NCI-H1048 (cell line): Measurements from ENCODE around the gene ST8SIA2.

Experiments
- DNase-seq: peaks from one replicate; lab custom pipeline; 2025; lab: John Stamatoyannopoulos, UW

The ST8SIA2 gene

DNA sequence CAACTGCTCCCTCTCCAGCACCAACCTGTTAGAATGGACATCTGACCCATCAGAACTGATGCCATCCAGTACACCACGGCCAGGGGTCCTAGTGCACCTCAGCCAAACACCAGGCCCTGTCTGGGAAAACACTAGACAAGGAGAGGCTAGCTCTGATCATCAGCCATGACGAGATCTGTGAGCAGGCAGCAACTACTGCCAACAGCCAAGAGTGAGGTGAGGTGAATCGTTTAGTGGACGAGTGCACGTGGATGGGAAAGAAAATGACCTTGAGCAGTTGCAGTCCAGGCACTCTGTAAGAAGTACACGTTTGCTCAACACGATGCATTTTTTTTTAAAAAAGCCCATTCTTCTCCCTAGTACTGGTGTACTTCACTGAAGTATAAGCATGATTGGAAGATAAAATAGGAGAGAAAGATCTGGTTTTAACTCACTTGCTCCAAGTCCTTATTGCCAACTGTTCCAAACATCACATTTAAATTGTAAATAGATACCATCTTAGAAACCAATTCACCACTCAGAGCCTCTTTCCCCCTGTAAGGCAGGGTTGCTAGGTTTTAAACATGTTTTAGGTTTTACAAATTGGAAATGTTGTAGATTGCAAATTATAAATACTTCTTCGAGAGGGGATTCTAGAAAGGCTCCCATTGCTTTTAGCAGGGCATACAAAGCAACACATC lies 5.7 kb downstream of the ST8SIA2 start:
- no peak for DNase-seq

DNA sequence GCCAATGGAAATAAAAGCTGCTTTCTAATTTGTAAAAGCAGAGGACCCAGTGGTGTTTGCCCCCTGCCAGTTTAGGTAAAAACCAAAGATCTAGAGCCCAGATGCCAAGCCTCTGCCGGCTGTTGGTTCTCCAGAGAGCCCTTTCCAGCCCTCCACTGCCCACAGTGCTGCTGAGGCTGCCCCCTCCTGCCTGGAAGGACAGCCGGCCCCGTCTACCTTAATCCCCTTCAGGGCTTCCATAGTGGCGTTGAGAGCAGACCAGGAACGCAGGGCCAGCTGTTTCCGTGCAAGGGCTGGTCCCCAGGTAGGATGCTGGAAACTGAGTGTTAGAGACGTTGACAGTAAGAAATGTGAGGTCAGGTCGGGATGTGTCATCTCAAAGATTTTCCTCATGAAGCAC lies 6.9 kb downstream of the ST8SIA2 start:
- no peak for DNase-seq

DNA sequence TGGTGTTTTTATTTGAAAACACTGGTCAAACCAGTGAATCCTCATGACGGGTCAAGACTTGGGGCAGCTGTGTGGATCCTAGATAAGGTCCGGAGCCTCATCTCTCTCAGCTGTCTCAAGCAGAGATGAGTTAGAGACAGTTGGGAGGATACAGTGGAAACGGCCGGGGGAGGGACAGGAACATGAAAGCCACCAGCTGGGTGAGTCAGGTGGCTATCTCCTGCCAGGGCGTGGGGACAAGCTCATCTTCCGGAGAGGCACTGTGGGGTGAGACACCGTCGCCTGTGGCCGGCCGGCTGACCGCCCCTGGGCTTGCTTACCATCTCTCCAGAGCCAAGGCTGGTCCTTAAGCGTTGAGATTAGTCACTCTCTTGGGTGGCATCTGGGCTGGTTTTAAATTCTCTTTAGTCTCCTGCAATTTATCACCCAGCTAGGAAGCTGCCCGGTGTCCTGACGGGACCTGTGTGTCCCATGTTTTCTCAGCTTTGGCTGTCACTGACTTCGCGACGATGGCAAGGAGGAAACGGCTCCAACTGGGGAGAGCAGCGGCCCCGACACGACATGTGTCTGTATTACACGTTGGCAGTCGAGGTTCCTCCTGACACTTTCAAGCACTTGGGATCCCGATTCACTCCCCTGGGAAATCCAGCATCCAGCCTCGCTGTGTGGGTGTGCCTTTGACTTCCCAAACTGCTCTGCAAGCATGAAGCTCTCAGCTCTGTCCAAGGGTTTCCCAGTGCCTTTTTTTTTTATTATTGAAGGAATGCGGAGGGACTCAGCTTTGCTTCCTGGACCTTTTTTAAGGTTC lies 7.5 kb downstream of the ST8SIA2 start:
- DNase-seq: no peak

DNA sequence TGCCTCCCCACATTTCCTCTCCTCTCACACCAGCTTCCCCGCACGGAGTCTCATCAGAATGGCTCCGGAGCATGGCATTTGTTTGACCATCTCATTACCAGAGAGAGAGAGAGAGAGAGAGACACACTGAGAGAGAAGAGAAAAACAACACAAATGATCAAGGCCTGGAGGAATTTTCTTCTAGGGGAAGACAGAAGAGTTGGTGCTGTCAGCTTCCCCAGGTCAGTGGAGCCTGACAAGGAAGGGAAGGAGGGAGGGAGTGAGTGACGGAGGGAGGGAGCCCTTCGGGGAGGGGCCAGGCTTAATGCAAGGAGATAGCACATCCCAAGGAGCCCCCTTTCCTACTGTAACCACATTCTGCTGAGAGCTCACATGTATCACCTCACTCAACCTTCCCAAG lies 9.1 kb downstream of the ST8SIA2 start:
- DNase-seq: no peak

DNA sequence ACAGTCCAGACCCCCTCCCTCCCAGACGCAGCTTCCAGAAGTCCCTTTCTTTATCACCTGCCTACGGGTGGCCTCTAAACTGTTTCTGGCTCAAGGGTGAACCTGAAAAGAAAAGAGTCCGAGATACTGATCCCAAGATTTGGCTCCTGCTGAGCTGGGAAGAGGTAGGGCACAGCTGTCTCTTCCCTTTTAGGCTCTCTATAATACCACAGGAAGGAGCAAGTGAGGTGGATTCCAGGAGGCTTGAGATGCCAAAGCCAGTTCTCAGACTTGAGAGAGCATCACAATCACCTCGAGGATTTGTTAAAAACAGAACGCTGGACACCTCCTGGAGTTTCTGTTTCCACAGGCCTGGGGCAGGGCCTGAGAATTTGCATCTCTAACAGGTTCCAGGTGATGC lies 12.3 kb downstream of the ST8SIA2 start:
- no peak for DNase-seq

DNA sequence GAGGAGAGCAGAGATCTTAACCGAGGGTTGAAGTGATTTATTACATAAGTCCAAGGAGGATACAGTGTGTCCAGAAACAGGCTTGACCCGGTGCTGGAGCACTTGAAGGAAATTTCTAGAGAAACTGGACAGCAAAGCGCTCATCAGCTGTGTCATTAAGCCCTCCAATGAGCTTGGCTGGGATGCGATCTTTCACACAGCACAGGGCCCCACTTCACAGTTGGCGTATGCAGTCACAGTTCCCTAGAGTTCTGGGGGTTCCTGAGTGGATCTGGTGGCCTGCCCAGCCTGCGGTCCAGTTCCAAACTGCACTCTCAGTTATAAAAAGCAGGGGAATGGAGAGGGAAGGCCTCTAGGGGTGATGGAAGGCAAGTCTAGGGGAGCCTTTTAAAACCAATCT lies 13.6 kb downstream of the ST8SIA2 start:
- DNase-seq: no peak

DNA sequence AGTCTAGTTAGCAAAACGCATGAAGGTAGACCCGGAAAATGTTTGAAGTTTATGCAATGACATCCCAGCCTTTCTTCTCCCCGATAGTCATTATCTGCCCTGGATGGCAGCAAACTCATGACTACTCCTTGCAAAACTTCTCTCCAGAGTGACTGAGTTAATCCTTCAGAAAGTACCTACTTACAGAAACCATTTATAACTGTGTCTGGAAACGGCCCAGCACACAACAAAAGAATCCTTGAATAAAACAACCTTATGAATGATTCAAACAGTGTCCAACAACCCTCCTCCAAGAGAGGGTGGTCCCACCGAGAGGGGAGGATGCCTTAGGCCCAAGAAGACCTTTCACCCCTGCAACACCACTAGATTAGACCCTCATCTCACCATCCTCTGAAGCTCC lies 14.2 kb downstream of the ST8SIA2 start:
- DNase-seq: no peak

DNA sequence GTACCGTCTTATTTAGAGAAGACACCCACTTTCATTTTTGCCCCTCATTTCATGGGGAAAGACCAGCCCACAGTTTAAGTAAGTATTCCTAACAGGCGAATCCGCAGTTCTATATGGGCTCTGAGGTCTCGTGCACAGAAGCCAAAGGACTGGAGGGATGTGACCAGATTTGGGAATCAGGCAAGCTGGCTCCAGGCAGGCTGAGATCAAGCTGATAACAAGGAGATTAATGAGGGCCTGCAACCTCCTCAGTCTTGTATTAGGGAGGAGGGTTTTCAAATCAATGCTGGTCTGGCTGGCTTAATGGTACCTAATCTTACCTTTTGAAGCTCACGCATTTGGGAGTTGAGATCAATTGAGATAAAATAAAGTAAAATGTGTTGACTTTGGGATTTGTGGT lies 15.3 kb downstream of the ST8SIA2 start:
- no peak for DNase-seq

DNA sequence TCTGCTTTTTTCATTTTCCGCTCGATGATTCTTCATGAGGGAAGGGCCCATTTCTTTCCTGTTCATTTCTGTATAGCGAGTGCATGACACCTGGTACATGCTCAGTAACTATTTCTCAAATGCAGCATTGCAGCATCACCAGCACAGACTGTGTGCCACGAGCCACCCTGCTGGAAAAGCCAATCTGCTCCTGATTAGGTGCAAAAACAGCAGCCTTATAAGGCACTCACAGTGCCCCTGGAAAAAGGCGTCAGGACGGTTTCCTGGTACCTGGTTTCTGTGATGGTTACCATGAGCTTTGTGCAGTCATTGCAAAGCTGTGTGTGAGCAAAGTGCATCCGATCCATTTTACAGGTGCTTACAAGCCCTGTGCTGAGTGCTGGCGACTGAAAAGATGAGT lies 15.8 kb downstream of the ST8SIA2 start:
- DNase-seq: no peak

DNA sequence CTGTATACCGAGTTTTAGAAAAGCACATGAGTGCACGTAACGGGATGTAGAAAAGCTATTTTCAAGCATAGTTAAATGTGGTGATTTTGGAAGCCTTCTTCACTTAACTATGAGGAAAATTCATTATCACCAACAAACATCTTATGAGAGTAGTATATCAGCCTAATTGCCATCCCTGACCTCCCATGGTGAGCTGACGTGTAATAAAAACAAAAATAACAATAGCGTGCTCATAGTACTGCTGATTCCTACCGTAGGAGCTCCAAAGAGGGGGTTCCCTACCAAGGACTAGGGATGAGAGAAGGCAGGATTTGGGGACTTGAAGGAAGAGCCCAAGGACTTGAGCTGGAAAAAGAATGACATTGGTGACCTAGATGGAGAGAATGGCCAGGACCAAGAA lies 16.9 kb downstream of the ST8SIA2 start:
- DNase-seq: no peak

DNA sequence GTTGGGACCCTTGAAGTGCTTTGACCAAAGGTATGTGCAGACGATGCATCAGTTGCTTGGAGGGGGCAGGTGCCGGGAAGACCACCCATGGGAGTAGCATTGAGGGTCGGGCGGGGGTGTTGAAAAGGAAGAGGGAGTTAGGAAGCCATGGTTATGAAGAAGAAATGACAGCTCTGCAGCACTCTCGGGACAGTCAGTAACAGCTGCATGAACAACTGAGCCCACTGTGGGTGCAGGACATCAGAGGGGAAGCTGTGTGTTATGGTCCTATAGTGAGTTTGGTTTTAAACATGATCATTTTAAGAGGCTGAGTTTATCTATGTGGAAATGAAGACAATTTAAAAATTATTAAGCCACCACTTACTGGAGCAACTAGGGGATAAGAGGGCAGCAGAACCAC lies 17.6 kb downstream of the ST8SIA2 start:
- no peak for DNase-seq

DNA sequence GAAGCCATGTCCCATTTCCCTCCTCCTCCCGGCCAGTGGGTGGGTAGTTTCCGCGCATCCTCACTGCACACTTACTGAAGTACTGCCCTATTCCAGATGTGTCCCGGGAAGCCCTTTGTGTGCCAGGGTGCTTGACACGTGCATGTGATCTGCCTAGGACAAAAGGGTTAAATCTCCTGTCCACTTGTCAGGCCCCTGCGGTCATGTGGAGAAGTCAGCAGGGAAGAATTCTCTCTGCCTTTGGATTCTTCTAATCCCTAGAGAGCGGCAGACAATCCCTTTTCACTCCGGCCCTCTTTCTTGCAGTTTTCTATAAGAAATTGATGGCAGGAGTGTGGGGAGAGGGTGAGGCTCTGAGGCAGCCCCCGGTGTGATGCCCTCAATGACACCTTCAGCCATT lies 19.8 kb downstream of the ST8SIA2 start:
- no peak for DNase-seq

DNA sequence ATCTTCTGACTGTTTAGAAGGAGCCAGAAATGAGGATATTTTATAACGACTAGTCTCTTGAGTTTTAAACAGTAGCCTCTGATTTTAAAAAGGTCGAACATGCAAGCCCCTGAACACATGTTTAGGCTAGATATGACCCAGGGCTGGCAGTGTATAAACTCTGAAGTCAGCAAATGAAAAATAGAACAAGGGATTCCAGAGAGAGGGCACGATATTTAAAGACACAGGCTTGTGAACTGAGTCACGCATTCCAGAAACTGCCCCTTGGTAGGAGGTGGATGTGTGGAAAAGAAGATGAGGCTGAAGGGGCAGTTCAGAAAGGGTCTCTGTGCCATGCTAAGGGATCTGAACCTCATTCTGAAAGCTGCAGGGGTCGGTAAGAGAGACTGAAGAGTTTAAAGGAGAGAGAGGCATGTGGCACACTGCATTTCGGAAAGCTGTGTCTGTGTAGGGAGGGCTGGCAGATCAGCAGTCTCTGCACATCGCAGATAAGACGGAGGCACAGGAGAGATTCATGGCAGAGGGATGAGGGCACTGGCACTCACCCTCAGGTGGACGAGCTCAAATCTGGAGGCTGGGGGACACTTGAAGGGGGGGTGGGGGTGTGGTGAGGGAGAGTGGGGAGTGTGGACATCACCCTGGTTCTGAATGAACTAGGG lies 22.1 kb downstream of the ST8SIA2 start:
- no peak for DNase-seq

DNA sequence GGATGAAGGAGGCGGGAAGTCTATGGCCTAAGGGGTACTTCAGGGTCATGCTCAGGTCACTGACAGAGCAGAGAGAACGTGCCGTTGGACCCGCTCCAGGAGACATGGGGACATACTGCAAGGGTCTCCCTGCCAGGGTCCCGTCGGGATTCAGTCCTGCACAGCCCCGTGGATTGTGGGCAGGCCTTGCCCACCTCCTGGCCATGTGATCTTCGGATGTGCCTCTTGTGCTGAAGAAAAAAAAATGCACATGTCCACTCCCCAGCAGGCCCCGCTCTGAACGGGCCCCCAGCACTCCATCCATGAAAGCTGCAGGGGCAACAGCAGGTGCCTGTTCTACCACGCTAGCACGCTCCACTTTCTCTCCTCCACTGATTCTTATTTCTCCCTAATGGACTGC lies 22.9 kb downstream of the ST8SIA2 start:
- DNase-seq: no peak

DNA sequence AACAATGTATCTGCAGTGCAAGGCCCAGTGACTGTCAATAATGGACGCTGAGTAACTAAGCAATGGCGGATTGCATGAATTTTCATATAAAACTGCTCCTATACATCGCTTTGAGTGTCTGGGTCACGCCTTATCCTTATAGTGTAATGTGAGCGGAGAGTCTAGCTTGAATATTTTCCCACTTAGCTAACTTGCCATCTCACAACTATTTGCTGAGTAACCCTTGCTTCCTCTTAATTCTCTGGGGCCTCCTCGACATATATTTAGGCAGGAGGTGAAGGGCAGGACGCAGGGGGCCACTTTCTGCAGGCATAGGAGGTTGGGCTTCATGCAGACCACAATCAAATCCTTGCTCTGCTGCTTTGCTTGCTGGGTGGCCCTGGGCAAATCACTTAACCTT lies 24.0 kb downstream of the ST8SIA2 start:
- DNase-seq: no peak

DNA sequence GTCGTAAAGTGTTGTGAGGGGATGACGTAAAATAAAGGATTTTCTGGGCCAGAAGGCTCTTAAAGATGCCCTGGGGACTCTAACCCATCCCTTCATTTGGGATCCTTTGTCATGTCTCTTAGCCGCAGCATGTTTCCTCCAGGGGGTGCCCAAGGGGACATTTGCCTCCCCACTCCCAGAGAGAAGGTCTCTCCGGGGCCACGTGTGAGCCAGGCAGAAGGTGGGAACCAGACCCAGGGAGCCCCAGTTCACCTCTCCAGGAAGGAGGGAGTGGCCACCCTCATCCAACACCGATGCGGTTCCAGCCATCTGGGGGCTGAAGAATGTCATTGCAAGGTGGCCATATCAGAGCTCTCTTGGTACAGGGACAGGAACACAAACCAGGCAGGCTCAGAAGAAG lies 25.2 kb downstream of the ST8SIA2 start:
- DNase-seq: no peak

DNA sequence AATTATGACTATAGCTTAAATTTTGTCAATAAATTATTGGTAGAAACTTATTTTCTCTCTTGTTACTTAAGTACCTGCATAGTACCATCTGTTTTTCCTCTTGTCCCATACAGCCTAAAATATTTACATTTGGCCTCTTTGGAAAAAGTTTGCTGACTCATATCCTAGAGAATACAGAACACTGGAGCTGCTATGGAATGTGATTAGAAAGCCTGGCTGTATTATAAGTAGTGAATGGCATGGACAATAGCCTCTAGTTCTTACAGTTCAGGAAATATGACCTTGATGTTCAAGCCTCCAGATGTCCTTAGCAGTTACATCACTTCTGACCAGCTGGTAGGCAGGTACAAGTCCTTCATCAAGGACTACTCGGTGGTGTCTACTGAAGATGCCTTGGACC lies 28.3 kb downstream of the ST8SIA2 start:
- no peak for DNase-seq

DNA sequence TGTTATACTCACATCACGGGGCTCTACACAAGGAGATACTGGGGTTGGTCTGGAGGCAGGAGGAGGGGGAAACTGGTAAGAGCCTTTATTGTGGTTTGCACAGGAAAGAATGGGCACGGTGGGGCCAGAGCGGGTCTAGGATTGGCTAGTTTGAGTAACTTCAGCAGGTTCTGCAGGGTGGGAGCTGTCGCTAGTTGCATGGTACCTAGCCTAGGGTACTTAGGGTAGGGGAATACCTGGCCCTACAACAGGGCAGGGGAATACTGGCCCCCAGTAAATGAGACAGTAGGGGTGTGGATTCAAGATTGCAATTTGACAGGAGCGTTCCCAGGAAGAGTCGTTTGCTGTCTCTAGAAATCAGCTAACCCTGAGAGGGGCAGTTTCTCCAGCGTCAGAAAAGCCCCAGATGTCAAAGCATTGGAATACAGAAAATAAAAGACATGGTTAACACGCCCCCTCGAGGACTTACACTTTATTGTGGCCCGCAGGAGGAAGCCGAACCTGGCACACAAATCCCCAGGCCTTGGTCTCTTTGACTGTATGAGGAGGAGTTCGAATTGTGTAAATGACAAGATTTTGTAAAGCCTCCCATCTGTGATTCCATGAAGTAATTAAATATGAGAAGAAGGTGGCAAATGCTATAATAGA lies 32.0 kb downstream of the ST8SIA2 start:
- no peak for DNase-seq

DNA sequence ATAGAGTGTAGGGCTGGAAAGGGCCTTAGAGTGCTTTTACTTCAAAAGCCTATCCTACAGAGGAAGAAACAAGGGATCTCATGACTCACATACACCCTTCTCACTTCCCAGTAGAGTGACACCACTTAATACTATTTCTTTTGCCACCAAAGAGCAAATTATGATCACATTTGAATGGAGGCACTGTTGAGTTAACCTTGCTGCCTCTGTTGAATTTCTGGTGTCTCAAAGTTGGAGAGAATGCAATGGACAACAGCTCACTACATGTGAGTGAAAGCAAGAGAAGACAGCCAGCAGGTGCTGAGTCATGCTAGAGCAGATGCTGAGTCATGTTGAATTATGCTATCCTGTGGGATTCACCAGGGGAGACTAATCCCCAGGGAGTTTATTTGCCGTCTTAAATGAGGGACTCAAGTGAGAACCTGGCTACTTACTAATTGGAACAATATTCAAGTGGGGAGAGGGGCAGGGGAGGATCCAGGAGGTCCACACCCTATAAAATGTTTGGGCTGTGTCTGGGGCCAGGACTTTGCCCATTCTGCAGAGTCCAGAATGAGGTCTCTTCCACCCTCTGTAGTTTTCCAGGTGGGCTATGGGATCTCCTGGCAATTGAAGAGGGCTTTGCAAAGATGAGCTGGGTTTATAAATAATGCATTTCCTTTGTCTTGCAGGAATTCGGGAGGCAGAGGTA lies 35.8 kb downstream of the ST8SIA2 start:
- no peak for DNase-seq

DNA sequence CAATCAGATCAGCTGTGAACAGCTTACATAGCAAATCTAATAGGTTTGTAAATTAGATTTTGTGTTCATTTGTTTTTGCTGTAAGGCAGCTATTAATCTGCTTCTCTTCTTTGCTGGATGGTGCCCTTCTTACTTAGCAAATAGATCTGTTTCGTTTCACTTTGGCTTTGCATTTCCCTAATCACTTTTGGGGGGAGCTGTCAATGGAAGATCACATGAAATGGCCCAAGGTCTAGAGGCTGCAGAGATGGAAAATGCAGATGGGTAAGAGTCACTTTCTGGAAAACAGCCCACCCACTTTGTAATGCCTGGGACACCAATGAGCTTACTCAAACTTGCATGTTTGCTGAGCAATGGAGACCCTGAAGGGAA lies 36.4 kb downstream of the ST8SIA2 start:
- no peak for DNase-seq

DNA sequence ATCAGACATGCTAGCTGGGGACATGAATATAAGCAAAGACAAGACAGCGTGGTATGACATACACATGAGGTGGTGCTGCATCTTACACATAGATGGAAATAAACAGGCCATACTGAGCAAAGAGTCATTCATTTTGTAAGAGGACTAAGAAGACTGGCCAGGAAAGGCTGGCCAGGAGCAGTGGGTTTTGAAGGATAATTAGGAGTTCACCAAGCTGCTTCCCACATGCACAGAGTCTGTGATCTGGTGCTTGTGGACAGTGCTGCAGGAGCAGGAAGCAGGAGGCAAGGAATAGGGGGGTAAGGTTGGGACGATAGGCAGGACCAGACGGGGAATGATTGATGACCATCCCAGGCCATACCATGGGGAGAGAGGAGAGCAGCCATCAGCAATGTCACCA lies 41.5 kb downstream of the ST8SIA2 start:
- DNase-seq: no peak

DNA sequence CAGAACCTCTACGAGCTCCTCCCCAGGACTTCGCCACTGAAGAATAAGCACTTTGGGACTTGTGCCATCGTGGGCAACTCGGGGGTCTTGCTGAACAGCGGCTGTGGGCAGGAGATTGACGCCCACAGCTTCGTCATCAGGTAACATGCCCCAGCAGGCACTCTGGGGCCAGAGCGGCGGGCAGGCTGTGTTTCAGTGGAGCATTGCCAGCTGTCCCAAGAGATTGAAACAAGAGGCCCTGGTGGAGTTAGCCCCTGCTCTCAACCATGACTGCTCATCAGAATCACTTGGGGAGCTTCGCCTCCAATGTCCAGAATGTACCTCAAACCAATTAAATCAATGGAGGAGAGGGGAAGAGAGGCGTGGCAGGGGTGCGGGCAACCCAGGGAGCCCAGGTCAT lies 44.8 kb downstream of the ST8SIA2 start:
- DNase-seq: no peak
